Measurements from ENCODE around the gene AP1B1. TPM values are rescaled to one million over a fixed set of nuclear protein-coding genes. Genes with fewer than 3 reads are reported as not detected.

AP1B1 gene
- polyA plus RNA-seq, 1 donor from 2014 or later = 43.8 TPM

DNA sequence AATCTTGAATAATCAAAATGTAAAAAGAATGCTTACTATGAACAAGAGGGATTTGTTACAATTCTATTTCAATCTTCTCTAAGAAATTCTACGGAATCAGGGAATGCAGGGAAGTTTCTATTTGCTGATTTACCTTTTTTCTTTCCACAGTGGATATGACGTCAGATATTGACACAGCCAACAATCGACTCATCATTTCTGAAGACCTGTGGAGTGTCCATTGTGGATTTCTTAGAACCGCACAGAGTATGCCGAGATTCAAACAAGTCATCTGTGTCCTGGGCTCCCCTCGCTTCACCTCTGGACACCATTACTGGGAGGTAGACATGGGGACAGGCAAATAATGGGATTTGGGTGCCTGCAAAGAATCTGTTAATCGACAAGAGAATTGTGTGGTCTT lies 45.9 kb upstream of the AP1B1 start:
- no peak overlapping the region for H3K9ac ChIP-seq (ENCODE audit: low read length)
- no peaks in the 10 kb centered on the region for H3K27me3 ChIP-seq (ENCODE audit: insufficient read depth, low read depth, low read length)
- TF ChIP-seq, protein P1, sequence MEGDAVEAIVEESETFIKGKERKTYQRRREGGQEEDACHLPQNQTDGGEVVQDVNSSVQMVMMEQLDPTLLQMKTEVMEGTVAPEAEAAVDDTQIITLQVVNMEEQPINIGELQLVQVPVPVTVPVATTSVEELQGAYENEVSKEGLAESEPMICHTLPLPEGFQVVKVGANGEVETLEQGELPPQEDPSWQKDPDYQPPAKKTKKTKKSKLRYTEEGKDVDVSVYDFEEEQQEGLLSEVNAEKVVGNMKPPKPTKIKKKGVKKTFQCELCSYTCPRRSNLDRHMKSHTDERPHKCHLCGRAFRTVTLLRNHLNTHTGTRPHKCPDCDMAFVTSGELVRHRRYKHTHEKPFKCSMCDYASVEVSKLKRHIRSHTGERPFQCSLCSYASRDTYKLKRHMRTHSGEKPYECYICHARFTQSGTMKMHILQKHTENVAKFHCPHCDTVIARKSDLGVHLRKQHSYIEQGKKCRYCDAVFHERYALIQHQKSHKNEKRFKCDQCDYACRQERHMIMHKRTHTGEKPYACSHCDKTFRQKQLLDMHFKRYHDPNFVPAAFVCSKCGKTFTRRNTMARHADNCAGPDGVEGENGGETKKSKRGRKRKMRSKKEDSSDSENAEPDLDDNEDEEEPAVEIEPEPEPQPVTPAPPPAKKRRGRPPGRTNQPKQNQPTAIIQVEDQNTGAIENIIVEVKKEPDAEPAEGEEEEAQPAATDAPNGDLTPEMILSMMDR (IDR thresholded peaks at IDR 0.05; ENCODE audit: poor library complexity, severe bottlenecking) = no peak
- no peak for TF ChIP-seq MXI1 (conservative IDR thresholded peaks at IDR 0.05; ENCODE audit: poor library complexity, severe bottlenecking)
- TF ChIP-seq, protein P2, sequence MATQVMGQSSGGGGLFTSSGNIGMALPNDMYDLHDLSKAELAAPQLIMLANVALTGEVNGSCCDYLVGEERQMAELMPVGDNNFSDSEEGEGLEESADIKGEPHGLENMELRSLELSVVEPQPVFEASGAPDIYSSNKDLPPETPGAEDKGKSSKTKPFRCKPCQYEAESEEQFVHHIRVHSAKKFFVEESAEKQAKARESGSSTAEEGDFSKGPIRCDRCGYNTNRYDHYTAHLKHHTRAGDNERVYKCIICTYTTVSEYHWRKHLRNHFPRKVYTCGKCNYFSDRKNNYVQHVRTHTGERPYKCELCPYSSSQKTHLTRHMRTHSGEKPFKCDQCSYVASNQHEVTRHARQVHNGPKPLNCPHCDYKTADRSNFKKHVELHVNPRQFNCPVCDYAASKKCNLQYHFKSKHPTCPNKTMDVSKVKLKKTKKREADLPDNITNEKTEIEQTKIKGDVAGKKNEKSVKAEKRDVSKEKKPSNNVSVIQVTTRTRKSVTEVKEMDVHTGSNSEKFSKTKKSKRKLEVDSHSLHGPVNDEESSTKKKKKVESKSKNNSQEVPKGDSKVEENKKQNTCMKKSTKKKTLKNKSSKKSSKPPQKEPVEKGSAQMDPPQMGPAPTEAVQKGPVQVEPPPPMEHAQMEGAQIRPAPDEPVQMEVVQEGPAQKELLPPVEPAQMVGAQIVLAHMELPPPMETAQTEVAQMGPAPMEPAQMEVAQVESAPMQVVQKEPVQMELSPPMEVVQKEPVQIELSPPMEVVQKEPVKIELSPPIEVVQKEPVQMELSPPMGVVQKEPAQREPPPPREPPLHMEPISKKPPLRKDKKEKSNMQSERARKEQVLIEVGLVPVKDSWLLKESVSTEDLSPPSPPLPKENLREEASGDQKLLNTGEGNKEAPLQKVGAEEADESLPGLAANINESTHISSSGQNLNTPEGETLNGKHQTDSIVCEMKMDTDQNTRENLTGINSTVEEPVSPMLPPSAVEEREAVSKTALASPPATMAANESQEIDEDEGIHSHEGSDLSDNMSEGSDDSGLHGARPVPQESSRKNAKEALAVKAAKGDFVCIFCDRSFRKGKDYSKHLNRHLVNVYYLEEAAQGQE (IDR thresholded peaks at IDR 0.05; ENCODE audit: borderline replicate concordance) = no peak
- no peak for TF ChIP-seq POLR2AphosphoS5 (IDR thresholded peaks at IDR 0.05)
- no peak for TF ChIP-seq SMC3 (conservative IDR thresholded peaks at IDR 0.05; ENCODE audit: poor library complexity)
- no peak for TF ChIP-seq RAD21 (conservative IDR thresholded peaks at IDR 0.05)
- no peak for TF ChIP-seq EZH2 (IDR thresholded peaks at IDR 0.05; ENCODE audit: borderline replicate concordance, insufficient read depth, low read length, poor library complexity, severe bottlenecking)
- no peak for TF ChIP-seq EP300 (conservative IDR thresholded peaks at IDR 0.05; ENCODE audit: poor library complexity, severe bottlenecking)
- TF ChIP-seq TAF1 (IDR thresholded peaks at IDR 0.05; ENCODE audit: low read depth) = no peak
- H4K20me1 ChIP-seq (ENCODE audit: insufficient read depth) = no peaks in the 10 kb centered on the region
- no peaks in the 10 kb centered on the region for H3K79me2 ChIP-seq (replicated peaks; ENCODE audit: insufficient read depth, low read length)
- no peak overlapping the region for H3K27ac ChIP-seq (ENCODE audit: low read length)
- H3K36me3 ChIP-seq (ENCODE audit: insufficient read depth, low read length) = no peaks in the 10 kb centered on the region
- H3K9me2 ChIP-seq (ENCODE audit: insufficient read depth, low read length) = no peaks in the 10 kb centered on the region
- H3K9me3 ChIP-seq (ENCODE audit: low read length) = no peaks in the 10 kb centered on the region
- H2AFZ ChIP-seq (ENCODE audit: low read depth, low read length) = no peak overlapping the region
- H3F3A ChIP-seq (ENCODE audit: insufficient read depth, low read length, poor library complexity, severe bottlenecking) = no peaks in the 10 kb centered on the region
- H3K4me3 ChIP-seq (ENCODE audit: low read length) = no peak overlapping the region
- H3K4me2 ChIP-seq (ENCODE audit: low read length) = no peak overlapping the region

DNA sequence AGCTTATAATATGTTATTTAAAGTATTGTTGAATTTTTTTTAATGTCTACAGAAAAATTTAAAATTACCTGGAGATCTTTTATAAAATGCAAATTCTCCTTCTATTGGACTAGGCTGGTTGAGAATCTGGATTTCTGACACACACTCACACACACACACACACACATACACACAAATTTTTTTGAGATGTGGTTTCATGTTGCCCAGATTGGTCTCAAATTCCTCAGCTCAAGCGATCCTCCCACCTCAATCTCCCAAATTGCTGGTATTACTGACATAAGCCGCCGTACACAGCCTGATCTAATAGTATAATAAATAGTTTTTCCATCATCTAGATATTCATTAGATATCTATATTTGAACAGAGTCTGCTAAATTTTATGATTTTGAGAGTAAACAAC lies 45.5 kb upstream of the AP1B1 start:
- Histone ChIP-seq H3K27ac (ENCODE audit: low read length) (no peak overlapping the region), H4K20me1 (ENCODE audit: insufficient read depth) (no peaks in the 10 kb centered on the region), H3K4me2 (ENCODE audit: low read length) (no peak overlapping the region), H3K36me3 (ENCODE audit: insufficient read depth, low read length) (no peaks in the 10 kb centered on the region), H3K27me3 (ENCODE audit: insufficient read depth, low read depth, low read length) (no peaks in the 10 kb centered on the region), H3K9me2 (ENCODE audit: insufficient read depth, low read length) (no peaks in the 10 kb centered on the region), H3K79me2 (replicated peaks; ENCODE audit: insufficient read depth, low read length) (no peaks in the 10 kb centered on the region), H2AFZ (ENCODE audit: low read depth, low read length) (no peak overlapping the region), H3K9ac (ENCODE audit: low read length) (no peak overlapping the region), H3F3A (ENCODE audit: insufficient read depth, low read length, poor library complexity, severe bottlenecking) (no peaks in the 10 kb centered on the region), H3K4me3 (ENCODE audit: low read length) (no peak overlapping the region), H3K9me3 (ENCODE audit: low read length) (no peaks in the 10 kb centered on the region)
- TF ChIP-seq MXI1 (conservative IDR thresholded peaks at IDR 0.05; ENCODE audit: poor library complexity, severe bottlenecking) (no peak), SMC3 (conservative IDR thresholded peaks at IDR 0.05; ENCODE audit: poor library complexity) (no peak), EP300 (conservative IDR thresholded peaks at IDR 0.05; ENCODE audit: poor library complexity, severe bottlenecking) (no peak), POLR2AphosphoS5 (IDR thresholded peaks at IDR 0.05) (no peak), EZH2 (IDR thresholded peaks at IDR 0.05; ENCODE audit: borderline replicate concordance, insufficient read depth, low read length, poor library complexity, severe bottlenecking) (no peak), RAD21 (conservative IDR thresholded peaks at IDR 0.05) (no peak), TAF1 (IDR thresholded peaks at IDR 0.05; ENCODE audit: low read depth) (no peak)
- TF ChIP-seq, protein P1 (IDR thresholded peaks at IDR 0.05; ENCODE audit: poor library complexity, severe bottlenecking) = no peak
- TF ChIP-seq, protein P2 (IDR thresholded peaks at IDR 0.05; ENCODE audit: borderline replicate concordance) = no peak
